Inferior parietal cortex (tissue), 1 donor: Measurements from ENCODE around the gene ZCCHC24.

ENCODE experiments used
- DNase-seq: peaks from one replicate; pipeline ENCODE4 v3.0.0-alpha.2; 2016; ENCODE audit errors: extremely low spot score

Gene ZCCHC24

GRCh38 chr10:79411546-79412495, 33.6 kb downstream of the ZCCHC24 start:
- no peak for DNase-seq

- DNase-seq = no peak
Measured at GRCh38 chr10:79410315-79411094, 34.9 kb downstream of the ZCCHC24 start.

GRCh38 chr10:79409726-79410085, 35.7 kb downstream of the ZCCHC24 start:
- peak; percentile 88 for DNase-seq

GRCh38 chr10:79409038-79409725, 36.2 kb downstream of the ZCCHC24 start:
- DNase-seq = no peak

GRCh38 chr10:79407811-79408795, 37.3 kb downstream of the ZCCHC24 start:
- no peak for DNase-seq

GRCh38 chr10:79407423-79407796, 38.0 kb downstream of the ZCCHC24 start:
- DNase-seq = no peak

GRCh38 chr10:79406683-79407422, 38.6 kb downstream of the ZCCHC24 start:
- no peak for DNase-seq

GRCh38 chr10:79405995-79406515, 39.4 kb downstream of the ZCCHC24 start:
- no peak for DNase-seq

- no peak for DNase-seq
Measured at GRCh38 chr10:79405221-79405994, 40.0 kb downstream of the ZCCHC24 start.

GRCh38 chr10:79404690-79405131, 40.7 kb downstream of the ZCCHC24 start:
- DNase-seq = no peak

- no peak for DNase-seq
Measured at GRCh38 chr10:79404231-79404609, 41.2 kb downstream of the ZCCHC24 start.

- no peak for DNase-seq
Measured at GRCh38 chr10:79403441-79404230, 41.8 kb downstream of the ZCCHC24 start.

- no peak for DNase-seq
Measured at GRCh38 chr10:79402951-79403350, 42.5 kb downstream of the ZCCHC24 start.

- DNase-seq = no peak
Measured at GRCh38 chr10:79402625-79402946, 42.8 kb downstream of the ZCCHC24 start.

- DNase-seq = no peak
Measured at GRCh38 chr10:79401015-79401921, 44.2 kb downstream of the ZCCHC24 start.

GRCh38 chr10:79400146-79401004, 45.0 kb downstream of the ZCCHC24 start:
- DNase-seq = peak; percentile 59
